ENCODE measurements around the gene COMMD1.

- no peak for TF ChIP-seq POLR2A (IDR thresholded peaks at IDR 0.05)
- TF ChIP-seq, protein P1, sequence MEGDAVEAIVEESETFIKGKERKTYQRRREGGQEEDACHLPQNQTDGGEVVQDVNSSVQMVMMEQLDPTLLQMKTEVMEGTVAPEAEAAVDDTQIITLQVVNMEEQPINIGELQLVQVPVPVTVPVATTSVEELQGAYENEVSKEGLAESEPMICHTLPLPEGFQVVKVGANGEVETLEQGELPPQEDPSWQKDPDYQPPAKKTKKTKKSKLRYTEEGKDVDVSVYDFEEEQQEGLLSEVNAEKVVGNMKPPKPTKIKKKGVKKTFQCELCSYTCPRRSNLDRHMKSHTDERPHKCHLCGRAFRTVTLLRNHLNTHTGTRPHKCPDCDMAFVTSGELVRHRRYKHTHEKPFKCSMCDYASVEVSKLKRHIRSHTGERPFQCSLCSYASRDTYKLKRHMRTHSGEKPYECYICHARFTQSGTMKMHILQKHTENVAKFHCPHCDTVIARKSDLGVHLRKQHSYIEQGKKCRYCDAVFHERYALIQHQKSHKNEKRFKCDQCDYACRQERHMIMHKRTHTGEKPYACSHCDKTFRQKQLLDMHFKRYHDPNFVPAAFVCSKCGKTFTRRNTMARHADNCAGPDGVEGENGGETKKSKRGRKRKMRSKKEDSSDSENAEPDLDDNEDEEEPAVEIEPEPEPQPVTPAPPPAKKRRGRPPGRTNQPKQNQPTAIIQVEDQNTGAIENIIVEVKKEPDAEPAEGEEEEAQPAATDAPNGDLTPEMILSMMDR (IDR thresholded peaks at IDR 0.05): no peak
Observed at GRCh38 chr2:61900281-61900680, 5.2 kb upstream of the COMMD1 start.

Data from uterus (tissue), 2 donors.